ENCODE measurements around the gene KCNK4. TPM values are rescaled to one million over a fixed set of nuclear protein-coding genes. Genes with fewer than 3 reads are reported as not detected.

Gene KCNK4
- total and polyA plus RNA-seq, 2 experiments from 2014 or later = 0.13 TPM; not detected in 1

DNA sequence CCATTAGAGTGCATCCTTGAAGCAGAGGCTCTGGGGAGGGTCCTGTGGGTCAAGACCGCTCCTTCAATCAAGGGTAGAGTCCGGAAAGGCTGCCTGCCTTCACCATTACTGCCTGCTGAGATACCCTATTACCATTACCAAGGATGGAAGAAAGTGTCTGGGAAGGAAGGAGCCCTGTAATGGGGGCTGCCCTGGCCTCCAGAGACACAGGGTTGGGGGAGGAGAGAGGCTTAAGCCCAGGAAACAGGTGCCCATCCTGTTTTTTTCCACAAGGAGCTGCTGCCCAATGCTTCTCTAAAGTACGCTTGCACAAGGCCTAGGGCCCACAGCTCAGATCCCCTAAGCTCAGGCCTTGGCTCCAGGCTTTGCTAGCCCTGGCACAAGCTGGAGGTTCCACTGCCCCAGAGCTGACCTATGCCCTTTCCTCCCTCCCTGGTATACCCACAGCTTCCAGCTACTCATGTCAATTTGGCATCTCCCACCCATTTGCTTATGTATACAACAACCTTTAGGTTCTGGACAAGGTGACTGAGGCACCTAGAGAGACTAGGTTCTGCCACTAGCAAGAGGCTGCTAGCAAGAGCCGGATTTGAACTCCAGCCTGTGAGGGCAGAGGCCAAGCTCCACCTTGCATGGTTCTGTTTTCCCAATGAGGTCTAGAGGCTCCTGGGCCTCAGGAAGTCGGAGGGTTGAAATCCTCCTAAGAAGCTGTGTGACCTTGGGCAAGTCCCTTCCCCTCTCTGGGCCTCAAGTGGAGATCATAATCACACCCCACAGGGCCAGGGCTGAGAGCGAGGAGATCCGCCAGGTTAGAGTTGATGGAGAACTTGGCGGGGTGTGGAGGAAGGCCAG is 41.3 kb upstream of the KCNK4 start:
- Histone ChIP-seq H3F3A (ENCODE audit: insufficient read depth) (peaks cover 13% of the 10 kb centered on the region; the same call in 1 of the 2 replicates), H2AFZ (no peak overlapping the region), H3K27me3 (replicated peaks; ENCODE audit: insufficient read depth) (no peaks in the 10 kb centered on the region), H3K36me3 (ENCODE audit: low read depth) (no peaks in the 10 kb centered on the region), H3K4me2 (ENCODE audit: unreplicated experiment) (no peak overlapping the region), H3K4me3 (no peak overlapping the region), H3K9me3 (ENCODE audit: low read depth) (no peaks in the 10 kb centered on the region), H3K9me2 (ENCODE audit: insufficient read depth) (no peaks in the 10 kb centered on the region), H3K27ac (no peak overlapping the region), H3K4me1 (ENCODE audit: insufficient read depth) (peaks cover 11% of the 10 kb centered on the region; the same call in 1 of the 2 replicates), H3K79me2 (ENCODE audit: insufficient read depth) (peaks cover 44% of the 10 kb centered on the region), H3K9ac (no peak overlapping the region), H4K20me1 (ENCODE audit: insufficient read depth) (no peaks in the 10 kb centered on the region)
- TF ChIP-seq EZH2phosphoT487 (IDR thresholded peaks at IDR 0.05; ENCODE audit: insufficient read depth, low read depth) = no peak
- no peak for TF ChIP-seq EZH2 (IDR thresholded peaks at IDR 0.05; ENCODE audit: insufficient read depth, poor library complexity, severe bottlenecking)
- 87 to 92% methylated on average over 8 of the region's 8 CpGs for WGBS, 2 experiments (ENCODE audit: low coverage in 1 of 2, low lambda C conversion rate in 2 of 2, missing lambda C conversion rate in 2 of 2)
- no peak for DNase-seq
- in situ Hi-C loops (cut with MboI) = no loop called here

DNA sequence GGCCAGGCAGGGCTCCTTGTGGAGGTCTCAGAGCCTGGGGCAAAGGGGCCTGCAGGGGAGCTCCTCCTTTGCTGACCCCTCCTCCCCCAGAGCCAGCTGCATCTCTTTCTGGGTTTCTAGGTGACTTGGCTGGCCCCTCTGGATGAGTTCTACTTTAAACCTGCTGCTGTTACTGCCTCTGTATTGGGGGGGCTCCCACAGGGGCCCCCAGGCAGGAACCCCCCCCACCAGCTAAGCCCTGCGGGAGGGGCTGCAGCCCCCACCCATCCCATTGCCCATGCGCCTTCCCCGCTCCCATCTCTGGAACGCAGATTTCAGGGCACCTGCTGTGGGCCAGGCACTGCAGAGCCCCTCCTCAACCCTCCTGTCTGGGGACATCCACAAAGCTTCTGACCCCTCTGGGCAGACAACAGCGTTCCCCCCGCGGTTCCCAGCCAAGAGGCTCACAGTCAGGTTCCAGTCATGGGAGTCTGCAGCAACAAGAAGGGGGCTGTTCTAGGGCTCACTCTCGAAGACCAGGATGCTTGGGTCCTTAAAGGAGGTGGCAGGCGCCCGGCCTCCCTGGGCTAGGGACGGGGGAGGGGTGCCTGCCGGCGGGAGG is 40.6 kb upstream of the KCNK4 start:
- TF ChIP-seq EZH2 (IDR thresholded peaks at IDR 0.05; ENCODE audit: insufficient read depth, poor library complexity, severe bottlenecking) (no peak), EZH2phosphoT487 (IDR thresholded peaks at IDR 0.05; ENCODE audit: insufficient read depth, low read depth) (no peak)
- Histone ChIP-seq H3K9ac (peak overlapping the region; percentile 56), H3F3A (ENCODE audit: insufficient read depth) (peaks cover 6% of the 10 kb centered on the region; the same call in 1 of the 2 replicates), H3K4me1 (ENCODE audit: insufficient read depth) (peaks cover 11% of the 10 kb centered on the region; the same call in 1 of the 2 replicates), H3K27ac (no peak overlapping the region), H3K9me2 (ENCODE audit: insufficient read depth) (no peaks in the 10 kb centered on the region), H3K27me3 (replicated peaks; ENCODE audit: insufficient read depth) (no peaks in the 10 kb centered on the region), H4K20me1 (ENCODE audit: insufficient read depth) (no peaks in the 10 kb centered on the region), H2AFZ (peak overlapping the region; percentile 80), H3K79me2 (ENCODE audit: insufficient read depth) (peaks cover 36% of the 10 kb centered on the region), H3K4me2 (ENCODE audit: unreplicated experiment) (peak overlapping the region; percentile 67), H3K9me3 (ENCODE audit: low read depth) (no peaks in the 10 kb centered on the region), H3K36me3 (ENCODE audit: low read depth) (no peaks in the 10 kb centered on the region; the same call in 1 of the 2 replicates), H3K4me3 (peak overlapping the region; percentile 91)
- WGBS, 2 experiments (ENCODE audit: low coverage in 1 of 2, low lambda C conversion rate in 2 of 2, missing lambda C conversion rate in 2 of 2) = 23 to 27% methylated on average over 12 to 13 of the region's 13 CpGs
- in situ Hi-C loops (cut with MboI) = no loop called here
- no peak for DNase-seq

DNA sequence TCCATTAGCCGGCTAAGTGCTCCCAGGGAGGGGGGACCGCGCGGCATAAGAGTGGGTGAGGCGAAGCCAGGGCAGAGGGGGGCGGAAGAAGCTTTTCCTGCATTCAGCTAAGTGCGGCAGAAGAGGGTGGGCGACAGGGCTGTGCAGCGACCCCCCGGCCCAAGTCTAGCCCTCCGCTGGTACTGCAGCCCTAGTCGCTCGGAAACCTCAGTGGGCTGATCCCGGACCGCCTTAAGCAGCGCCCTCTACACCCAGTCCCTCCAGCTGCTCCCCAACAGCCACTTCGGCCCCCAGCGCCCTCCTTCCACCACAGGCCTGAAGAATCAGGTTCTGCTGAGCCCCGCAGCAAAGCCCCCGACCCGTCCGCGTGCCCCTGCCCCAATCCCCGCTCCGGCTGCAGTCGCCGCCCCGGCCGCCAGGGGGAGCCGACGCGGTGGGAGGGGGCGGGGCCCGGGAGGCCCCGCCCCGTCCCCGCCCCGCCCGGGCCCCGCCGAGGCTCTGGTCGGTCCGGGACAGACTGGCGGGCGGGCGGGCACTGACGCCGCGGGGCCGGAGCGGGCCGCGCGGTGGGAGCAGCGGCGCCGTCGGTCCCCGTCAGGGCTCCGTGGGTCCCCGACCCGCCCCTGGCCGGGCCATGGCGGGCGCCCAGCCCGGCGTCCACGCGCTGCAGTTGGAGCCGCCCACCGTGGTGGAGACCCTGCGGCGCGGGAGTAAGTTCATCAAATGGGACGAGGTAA is 39.9 kb upstream of the KCNK4 start, which contains the start of gene PLCB3:
PLCB3 (plus strand) TSS at position 515 of the 737 bp plus-strand sequence; CDS start at position 635, 120 bp downstream.
- Histone ChIP-seq H3F3A (ENCODE audit: insufficient read depth) (peaks cover 5% of the 10 kb centered on the region; the same call in 1 of the 2 replicates), H3K79me2 (ENCODE audit: insufficient read depth) (peaks cover 30% of the 10 kb centered on the region), H3K4me3 (peak within 1 kb of the TSS; percentile 91), H3K9me3 (ENCODE audit: low read depth) (no peaks in the 10 kb centered on the region), H4K20me1 (ENCODE audit: insufficient read depth) (no peaks in the 10 kb centered on the region), H3K9ac (peak within 1 kb of the TSS; percentile 87), H2AFZ (peak within 1 kb of the TSS; percentile 81), H3K27ac (peak within 1 kb of the TSS; percentile 39), H3K4me1 (ENCODE audit: insufficient read depth) (peaks cover 11% of the 10 kb centered on the region; the same call in 1 of the 2 replicates), H3K9me2 (ENCODE audit: insufficient read depth) (no peaks in the 10 kb centered on the region), H3K36me3 (ENCODE audit: low read depth) (no peaks in the 10 kb centered on the region; the same call in 1 of the 2 replicates), H3K4me2 (ENCODE audit: unreplicated experiment) (peak within 1 kb of the TSS; percentile 99), H3K27me3 (replicated peaks; ENCODE audit: insufficient read depth) (no peaks in the 10 kb centered on the region)
- peak; percentile 82 for DNase-seq
- no peak for TF ChIP-seq EZH2 (IDR thresholded peaks at IDR 0.05; ENCODE audit: insufficient read depth, poor library complexity, severe bottlenecking)
- no peak for TF ChIP-seq EZH2phosphoT487 (IDR thresholded peaks at IDR 0.05; ENCODE audit: insufficient read depth, low read depth)
- 1 to 2% methylated on average over 19 to 46 of the region's 75 CpGs for WGBS, 2 experiments (ENCODE audit: low coverage in 1 of 2, low lambda C conversion rate in 2 of 2, missing lambda C conversion rate in 2 of 2)
- in situ Hi-C loops (cut with MboI) = no loop called here

DNA sequence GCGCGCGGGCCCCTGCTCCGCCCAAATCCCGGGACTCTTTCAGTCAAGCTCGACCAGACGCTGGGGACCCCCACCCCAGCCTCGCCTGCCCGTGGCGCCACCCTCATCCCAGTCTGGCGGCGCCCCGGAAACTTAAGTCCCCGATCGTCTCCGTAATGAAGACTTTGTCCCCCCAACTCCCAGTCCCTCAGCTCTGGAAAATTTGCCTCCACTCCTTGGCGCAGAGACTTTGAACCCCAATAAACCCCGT is 39.4 kb upstream of the KCNK4 start:
- peaks cover 5% of the 10 kb centered on the region; the same call in 1 of the 2 replicates for H3F3A ChIP-seq (ENCODE audit: insufficient read depth)
- no peaks in the 10 kb centered on the region for H4K20me1 ChIP-seq (ENCODE audit: insufficient read depth)
- H3K4me1 ChIP-seq (ENCODE audit: insufficient read depth) = peaks cover 11% of the 10 kb centered on the region; the same call in 1 of the 2 replicates
- H3K9me2 ChIP-seq (ENCODE audit: insufficient read depth) = no peaks in the 10 kb centered on the region
- H3K79me2 ChIP-seq (ENCODE audit: insufficient read depth) = peaks cover 29% of the 10 kb centered on the region
- no peaks in the 10 kb centered on the region for H3K27me3 ChIP-seq (replicated peaks; ENCODE audit: insufficient read depth)
- H3K9me3 ChIP-seq (ENCODE audit: low read depth) = no peaks in the 10 kb centered on the region
- H3K36me3 ChIP-seq (ENCODE audit: low read depth) = no peaks in the 10 kb centered on the region; the same call in 1 of the 2 replicates
- in situ Hi-C loops (cut with MboI) = no loop called here
- DNase-seq = no peak
- H3K4me3 ChIP-seq = peak overlapping the region; percentile 91
- TF ChIP-seq EZH2phosphoT487 (IDR thresholded peaks at IDR 0.05; ENCODE audit: insufficient read depth, low read depth) (no peak), EZH2 (IDR thresholded peaks at IDR 0.05; ENCODE audit: insufficient read depth, poor library complexity, severe bottlenecking) (no peak)
- H2AFZ ChIP-seq = peak overlapping the region; percentile 81
- 1 to 3% methylated on average over 18 of the region's 18 CpGs for WGBS, 2 experiments (ENCODE audit: low coverage in 1 of 2, low lambda C conversion rate in 2 of 2, missing lambda C conversion rate in 2 of 2)
- peak overlapping the region; percentile 99 for H3K4me2 ChIP-seq (ENCODE audit: unreplicated experiment)
- H3K9ac ChIP-seq = peak overlapping the region; percentile 87
- peak overlapping the region; percentile 39 for H3K27ac ChIP-seq
